ENCODE data around the gene MAPK6. TPM values are rescaled to one million over a fixed set of nuclear protein-coding genes. Genes with fewer than 3 reads are reported as not detected.

MAPK6 gene
- 108 and 135 TPM in 2 replicates for total RNA-seq

- peak within 1 kb of the TSS; percentile 98 for H3K4me3 ChIP-seq (ENCODE audit: low read depth, low read length)
- TF ChIP-seq CTCF (IDR thresholded peaks at IDR 0.05; ENCODE audit: insufficient read depth, low read depth, low read length) = no peak
- DNase-seq (ENCODE audit: low read depth) = peak; percentile 94
Observed at GRCh38 chr15:52018693-52019393, at the start of gene MAPK6. Gene MAPK6 (plus strand): TSS chr15:52019219. CDS start chr15:52046461, 27,242 bp downstream.

- DNase-seq (ENCODE audit: low read depth) = peak; percentile 61
- no peak for TF ChIP-seq CTCF (IDR thresholded peaks at IDR 0.05; ENCODE audit: insufficient read depth, low read depth, low read length)
- no peak overlapping the region for H3K4me3 ChIP-seq (ENCODE audit: low read depth, low read length)
Observed at GRCh38 chr15:51969728-51970127, 49.3 kb upstream of the MAPK6 start.

GRCh38 chr15:51970132-51970817 lies 48.7 kb upstream of the MAPK6 start:
- TF ChIP-seq CTCF (IDR thresholded peaks at IDR 0.05; ENCODE audit: insufficient read depth, low read depth, low read length) = no peak
- peak overlapping the region; percentile 75 for H3K4me3 ChIP-seq (ENCODE audit: low read depth, low read length)
- DNase-seq (ENCODE audit: low read depth) = no peak

- TF ChIP-seq CTCF (IDR thresholded peaks at IDR 0.05; ENCODE audit: insufficient read depth, low read depth, low read length) = no peak
- H3K4me3 ChIP-seq (ENCODE audit: low read depth, low read length) = peak overlapping the region; percentile 75
- no peak for DNase-seq (ENCODE audit: low read depth)
Observed at GRCh38 chr15:51971032-51971374, 48.0 kb upstream of the MAPK6 start.

GRCh38 chr15:51971375-51972133 lies 47.5 kb upstream of the MAPK6 start, which contains the start of gene LEO1:
Gene LEO1 (minus strand): TSS chr15:51971778. CDS start chr15:51971745, 33 bp downstream.
- peak; percentile 98 for DNase-seq (ENCODE audit: low read depth)
- peak within 1 kb of the TSS; percentile 75 for H3K4me3 ChIP-seq (ENCODE audit: low read depth, low read length)
- TF ChIP-seq CTCF (IDR thresholded peaks at IDR 0.05; ENCODE audit: insufficient read depth, low read depth, low read length) = peak; percentile 51

- H3K4me3 ChIP-seq (ENCODE audit: low read depth, low read length) = no peak overlapping the region
- TF ChIP-seq CTCF (IDR thresholded peaks at IDR 0.05; ENCODE audit: insufficient read depth, low read depth, low read length) = no peak
- no peak for DNase-seq (ENCODE audit: low read depth)
Observed at GRCh38 chr15:51973220-51973619, 45.8 kb upstream of the MAPK6 start.
